Activated naive CD8-positive, alpha-beta T cell (primary cell): Measurements from ENCODE around the gene GRIA4.

Experiments
- H3K27ac Mint-ChIP-seq: one replicate; pipeline ENCODE4 v1.8.0; 2021; ENCODE audit warnings: mixed read lengths
- H3K27me3 Mint-ChIP-seq: one replicate; pipeline ENCODE4 v1.8.0; 2021; ENCODE audit warnings: mixed read lengths
- H3K36me3 Mint-ChIP-seq: one replicate; pipeline ENCODE4 v1.8.0; 2021; ENCODE audit warnings: mixed read lengths
- H3K4me1 Mint-ChIP-seq: one replicate; pipeline ENCODE4 v1.8.0; 2021; ENCODE audit warnings: low read depth, mixed read lengths
- H3K4me3 Mint-ChIP-seq: one replicate; pipeline ENCODE4 v1.8.0; 2021; ENCODE audit warnings: mild to moderate bottlenecking, mixed read lengths
- H3K9me3 Mint-ChIP-seq: one replicate; pipeline ENCODE4 v1.8.0; 2021; ENCODE audit warnings: low read depth, mixed read lengths

The GRIA4 gene

GRCh38 chr11:105824457-105825013 is 214.7 kb downstream of the GRIA4 start:
- no peaks in the 10 kb centered on the region for H3K9me3 Mint-ChIP-seq
- no peak overlapping the region for H3K4me3 Mint-ChIP-seq
- H3K36me3 Mint-ChIP-seq = no peaks in the 10 kb centered on the region
- H3K4me1 Mint-ChIP-seq = no peaks in the 10 kb centered on the region
- H3K27ac Mint-ChIP-seq = no peak overlapping the region
- no peaks in the 10 kb centered on the region for H3K27me3 Mint-ChIP-seq

GRCh38 chr11:105825141-105825540 is 215.3 kb downstream of the GRIA4 start:
- Mint-ChIP-seq H3K4me3 (no peak overlapping the region), H3K4me1 (no peaks in the 10 kb centered on the region), H3K27ac (no peak overlapping the region), H3K9me3 (no peaks in the 10 kb centered on the region), H3K36me3 (no peaks in the 10 kb centered on the region), H3K27me3 (no peaks in the 10 kb centered on the region)

DNA sequence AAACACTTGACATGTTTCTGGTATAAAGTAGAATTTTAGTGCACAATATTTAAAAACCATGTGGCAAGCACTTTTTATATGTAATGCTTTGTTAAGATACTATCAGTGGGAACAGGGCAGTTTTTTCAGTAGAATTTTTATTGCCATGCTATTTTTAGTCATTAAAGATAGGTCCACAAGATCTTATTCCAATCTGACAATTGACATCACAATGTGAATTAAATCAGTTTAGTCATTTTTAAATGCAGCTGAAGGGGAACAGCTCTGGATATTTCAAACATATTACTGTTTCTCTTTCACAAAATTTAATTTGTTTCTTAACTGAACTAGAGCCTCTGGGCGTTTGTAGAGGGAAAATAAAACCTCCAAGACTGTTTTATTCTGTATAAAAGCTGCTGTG is 218.0 kb downstream of the GRIA4 start:
- no peak overlapping the region for H3K4me3 Mint-ChIP-seq
- H3K9me3 Mint-ChIP-seq = no peaks in the 10 kb centered on the region
- H3K4me1 Mint-ChIP-seq = no peaks in the 10 kb centered on the region
- H3K36me3 Mint-ChIP-seq = no peaks in the 10 kb centered on the region
- no peak overlapping the region for H3K27ac Mint-ChIP-seq
- no peaks in the 10 kb centered on the region for H3K27me3 Mint-ChIP-seq

DNA sequence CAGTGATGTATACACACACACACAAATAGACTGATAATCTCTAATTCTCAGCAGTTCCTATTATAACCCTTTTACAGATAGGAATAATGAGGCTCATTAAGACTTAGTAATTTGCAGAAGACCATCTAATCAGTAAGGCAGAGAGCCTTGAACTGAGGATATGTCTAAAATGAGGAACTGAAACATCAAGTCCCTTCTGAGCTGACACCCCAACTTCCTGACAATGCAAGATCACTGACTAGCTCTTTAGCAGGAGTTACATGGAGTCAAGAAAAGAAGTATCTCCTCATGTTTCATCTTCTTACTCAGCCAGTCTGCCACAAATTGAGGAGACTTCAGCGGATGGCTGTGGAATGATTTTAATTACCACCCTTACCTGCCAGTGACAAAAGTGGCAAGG is 219.2 kb downstream of the GRIA4 start:
- no peaks in the 10 kb centered on the region for H3K4me1 Mint-ChIP-seq
- H3K9me3 Mint-ChIP-seq = no peaks in the 10 kb centered on the region
- H3K36me3 Mint-ChIP-seq = no peaks in the 10 kb centered on the region
- no peaks in the 10 kb centered on the region for H3K27me3 Mint-ChIP-seq
- no peak overlapping the region for H3K27ac Mint-ChIP-seq
- H3K4me3 Mint-ChIP-seq = no peak overlapping the region

DNA sequence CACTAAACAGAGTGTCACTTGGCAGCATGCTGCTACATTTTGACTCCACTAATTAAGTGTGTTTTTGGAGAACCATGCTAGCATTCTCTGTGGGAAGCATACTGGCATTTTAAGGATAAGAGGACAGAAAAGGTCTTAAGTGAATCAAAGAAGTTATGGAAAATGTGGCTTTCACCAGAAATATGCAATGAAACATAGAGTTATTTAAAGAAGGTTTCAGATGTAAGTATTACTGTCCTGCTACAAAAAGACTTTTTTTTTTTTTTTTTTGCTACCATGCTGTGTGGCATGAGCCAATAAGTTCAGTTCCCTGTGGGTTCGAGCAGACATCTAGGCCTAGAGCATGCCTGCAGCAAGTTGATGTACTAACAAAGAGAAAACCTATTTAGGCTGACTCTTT is 224.6 kb downstream of the GRIA4 start:
- no peaks in the 10 kb centered on the region for H3K4me1 Mint-ChIP-seq

DNA sequence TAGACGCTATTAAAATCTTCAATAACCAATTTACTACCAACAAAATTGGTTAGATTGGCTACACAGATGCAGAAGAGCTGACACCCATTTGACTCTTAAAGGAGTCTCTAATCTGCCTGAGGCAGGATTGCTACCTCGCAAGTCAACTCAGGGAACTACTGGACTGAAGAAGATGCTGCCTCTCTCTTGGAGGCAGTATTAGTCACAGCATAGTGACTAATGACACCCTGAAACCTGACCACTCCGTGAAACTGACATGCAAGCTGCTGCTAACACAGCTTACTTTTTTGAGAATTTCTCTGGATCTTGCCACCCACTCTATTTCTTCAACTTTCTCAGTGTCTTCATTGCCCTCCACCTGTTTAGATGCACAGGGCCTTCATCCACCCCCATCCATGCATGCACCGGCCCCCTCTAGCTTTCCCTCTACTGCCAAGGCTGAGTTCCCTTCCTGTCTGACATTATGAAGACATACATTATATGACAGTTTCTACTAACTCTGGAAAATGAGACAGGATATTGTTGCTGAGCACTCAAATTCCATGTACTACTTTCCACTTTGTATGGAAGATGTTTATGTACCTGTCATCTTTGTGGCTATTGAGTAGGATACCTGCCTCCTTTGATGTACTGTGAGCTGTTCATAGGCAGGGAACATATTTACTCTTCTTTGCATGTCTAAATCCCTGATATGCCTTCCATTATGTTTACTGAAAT is 229.0 kb downstream of the GRIA4 start:
- Mint-ChIP-seq H3K4me1 (no peaks in the 10 kb centered on the region), H3K4me3 (no peak overlapping the region), H3K9me3 (no peaks in the 10 kb centered on the region), H3K27me3 (no peaks in the 10 kb centered on the region), H3K36me3 (no peaks in the 10 kb centered on the region), H3K27ac (no peak overlapping the region)

More for the DNA sequence above, 224.6 kb downstream of the GRIA4 start:
- no peak overlapping the region for H3K4me3 Mint-ChIP-seq
- no peak overlapping the region for H3K27ac Mint-ChIP-seq
- H3K27me3 Mint-ChIP-seq = no peaks in the 10 kb centered on the region
- H3K9me3 Mint-ChIP-seq = no peaks in the 10 kb centered on the region
- no peaks in the 10 kb centered on the region for H3K36me3 Mint-ChIP-seq

- H3K9me3 Mint-ChIP-seq = no peaks in the 10 kb centered on the region
- H3K27me3 Mint-ChIP-seq = no peaks in the 10 kb centered on the region
- H3K27ac Mint-ChIP-seq = no peak overlapping the region
- no peaks in the 10 kb centered on the region for H3K4me1 Mint-ChIP-seq
- no peaks in the 10 kb centered on the region for H3K36me3 Mint-ChIP-seq
- no peak overlapping the region for H3K4me3 Mint-ChIP-seq
Observed at GRCh38 chr11:105840391-105840790, 230.5 kb downstream of the GRIA4 start.

DNA sequence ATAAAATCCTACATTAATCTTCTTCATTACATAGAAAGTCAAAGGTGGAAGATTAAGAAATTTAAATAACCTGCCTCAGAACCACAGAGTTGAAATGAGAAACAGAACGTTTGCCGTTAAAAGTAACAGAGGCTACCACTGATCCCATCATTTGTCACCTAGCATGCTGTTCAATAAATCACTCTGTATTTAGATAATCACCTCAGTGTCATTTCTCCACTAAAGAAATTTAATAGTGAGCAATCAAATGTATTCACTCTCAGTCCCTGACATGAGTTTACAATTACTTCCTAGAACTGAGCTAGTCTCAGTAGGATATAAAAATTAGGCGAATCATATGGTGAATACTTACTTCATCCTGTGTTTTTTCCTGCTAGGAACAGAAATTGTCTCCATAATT is 242.5 kb downstream of the GRIA4 start:
- Mint-ChIP-seq H3K9me3 (no peaks in the 10 kb centered on the region), H3K4me1 (no peaks in the 10 kb centered on the region), H3K4me3 (no peak overlapping the region), H3K27me3 (peaks cover 3% of the 10 kb centered on the region), H3K27ac (no peak overlapping the region), H3K36me3 (no peaks in the 10 kb centered on the region)

DNA sequence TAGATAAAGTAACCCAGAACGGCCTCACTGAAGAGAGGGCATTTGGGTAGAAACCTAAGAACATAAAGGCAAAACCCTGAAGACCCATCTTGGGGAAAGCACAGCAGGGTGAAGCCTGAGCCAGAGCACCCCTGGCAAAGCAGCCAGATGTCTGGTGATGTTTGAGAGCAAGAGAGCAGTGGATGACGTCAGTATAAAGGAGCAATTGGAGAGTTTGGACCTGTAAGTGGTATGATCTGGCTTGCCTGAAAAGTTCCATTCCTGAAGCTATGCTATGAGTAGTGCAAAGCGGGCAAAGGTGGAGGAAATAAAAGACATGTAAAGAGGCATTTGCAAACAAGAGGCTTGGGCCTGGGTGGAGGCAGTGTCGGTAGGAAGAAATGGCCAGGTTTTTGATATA is 244.4 kb downstream of the GRIA4 start:
- Mint-ChIP-seq H3K27me3 (peaks cover 3% of the 10 kb centered on the region), H3K36me3 (no peaks in the 10 kb centered on the region), H3K4me3 (no peak overlapping the region), H3K4me1 (no peaks in the 10 kb centered on the region), H3K9me3 (no peaks in the 10 kb centered on the region), H3K27ac (no peak overlapping the region)

DNA sequence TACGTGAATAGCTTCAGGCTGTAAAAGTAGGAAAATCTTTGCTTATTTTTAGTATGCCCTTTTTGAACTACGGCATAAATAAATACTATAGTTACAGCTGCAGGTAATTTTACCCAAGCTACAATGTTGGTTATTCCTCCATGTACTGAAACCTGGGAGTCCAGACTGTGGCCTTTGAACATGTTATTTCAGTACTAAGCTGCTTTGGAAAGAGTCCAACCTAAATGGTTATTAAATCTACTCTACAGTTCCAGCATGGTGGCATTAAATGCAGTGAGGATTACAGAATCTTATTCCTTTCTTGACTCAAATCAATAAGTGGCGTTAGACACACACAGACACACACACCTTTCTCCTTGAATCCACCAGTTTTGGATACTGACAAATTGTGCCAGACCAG is 247.1 kb downstream of the GRIA4 start:
- H3K4me1 Mint-ChIP-seq = no peaks in the 10 kb centered on the region
- H3K9me3 Mint-ChIP-seq = no peaks in the 10 kb centered on the region
- H3K27me3 Mint-ChIP-seq = no peaks in the 10 kb centered on the region
- H3K4me3 Mint-ChIP-seq = no peak overlapping the region
- H3K27ac Mint-ChIP-seq = no peak overlapping the region
- H3K36me3 Mint-ChIP-seq = no peaks in the 10 kb centered on the region

GRCh38 chr11:105857728-105858127 is 247.9 kb downstream of the GRIA4 start:
- H3K27ac Mint-ChIP-seq = no peak overlapping the region

DNA sequence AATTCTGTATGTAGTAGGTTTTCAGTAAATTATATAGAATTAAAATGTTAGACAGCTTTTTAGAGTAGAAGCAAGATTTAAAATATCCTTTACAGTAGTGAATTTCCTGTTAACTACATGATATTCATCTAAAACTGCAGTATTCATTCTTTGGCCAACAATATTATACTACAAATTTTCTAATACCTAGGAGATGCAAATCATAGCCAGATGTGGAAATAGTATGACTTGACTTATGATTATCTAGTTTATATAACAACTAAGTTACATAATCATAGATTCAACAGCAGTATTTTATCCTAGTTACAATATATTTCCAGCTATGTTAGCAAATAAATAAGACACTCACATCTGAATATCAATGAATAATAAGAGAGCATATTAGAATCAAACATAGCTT is 249.0 kb downstream of the GRIA4 start:
- Mint-ChIP-seq H3K36me3 (no peaks in the 10 kb centered on the region), H3K4me3 (no peak overlapping the region), H3K27me3 (peaks cover 3% of the 10 kb centered on the region), H3K27ac (no peak overlapping the region), H3K9me3 (no peaks in the 10 kb centered on the region), H3K4me1 (no peaks in the 10 kb centered on the region)

More at GRCh38 chr11:105857728-105858127, 247.9 kb downstream of the GRIA4 start:
- no peaks in the 10 kb centered on the region for H3K9me3 Mint-ChIP-seq
- peaks cover 2% of the 10 kb centered on the region for H3K27me3 Mint-ChIP-seq
- H3K4me1 Mint-ChIP-seq = no peaks in the 10 kb centered on the region
- H3K4me3 Mint-ChIP-seq = no peak overlapping the region
- no peaks in the 10 kb centered on the region for H3K36me3 Mint-ChIP-seq

GRCh38 chr11:105860105-105860504 is 250.2 kb downstream of the GRIA4 start:
- no peak overlapping the region for H3K27ac Mint-ChIP-seq
- H3K9me3 Mint-ChIP-seq = no peaks in the 10 kb centered on the region
- H3K36me3 Mint-ChIP-seq = no peaks in the 10 kb centered on the region
- H3K4me3 Mint-ChIP-seq = no peak overlapping the region
- H3K27me3 Mint-ChIP-seq = peaks cover 3% of the 10 kb centered on the region
- no peaks in the 10 kb centered on the region for H3K4me1 Mint-ChIP-seq

GRCh38 chr11:105861225-105861624 is 251.4 kb downstream of the GRIA4 start:
- no peak overlapping the region for H3K4me3 Mint-ChIP-seq
- H3K9me3 Mint-ChIP-seq = no peaks in the 10 kb centered on the region
- no peaks in the 10 kb centered on the region for H3K36me3 Mint-ChIP-seq
- H3K27me3 Mint-ChIP-seq = peaks cover 3% of the 10 kb centered on the region
- H3K27ac Mint-ChIP-seq = no peak overlapping the region
- no peaks in the 10 kb centered on the region for H3K4me1 Mint-ChIP-seq

DNA sequence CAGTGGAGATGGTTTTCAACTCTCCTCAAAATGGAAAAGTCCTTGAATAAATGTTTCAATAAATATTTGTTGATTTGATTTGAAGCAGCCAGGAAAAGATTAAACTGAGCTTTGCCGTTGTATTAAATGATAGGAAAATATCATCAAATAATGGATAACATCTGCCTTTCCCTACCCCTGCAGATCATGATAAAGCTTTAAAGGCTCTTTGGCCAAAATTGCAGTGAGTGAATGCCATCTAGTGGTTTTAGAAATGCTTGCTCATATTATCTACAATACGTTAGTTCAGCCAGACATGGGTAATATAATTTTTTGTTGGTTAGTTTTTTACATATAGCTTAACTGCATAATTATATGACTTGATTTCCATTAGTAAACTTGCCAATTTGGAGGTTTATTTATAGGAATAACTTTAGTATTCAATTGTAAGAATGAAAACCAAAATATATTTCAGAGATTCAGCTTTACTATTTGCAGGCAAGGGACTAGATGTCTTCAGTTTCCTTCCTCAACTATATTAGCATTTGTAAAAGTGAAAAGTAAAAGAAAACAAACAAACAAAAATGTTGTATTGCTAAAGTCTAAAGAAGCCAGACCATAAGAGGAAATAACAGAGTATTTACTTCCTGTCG is 253.0 kb downstream of the GRIA4 start:
- no peaks in the 10 kb centered on the region for H3K36me3 Mint-ChIP-seq
- H3K9me3 Mint-ChIP-seq = no peaks in the 10 kb centered on the region
- H3K4me3 Mint-ChIP-seq = no peak overlapping the region
- no peaks in the 10 kb centered on the region for H3K4me1 Mint-ChIP-seq
- peaks cover 4% of the 10 kb centered on the region for H3K27me3 Mint-ChIP-seq
- no peak overlapping the region for H3K27ac Mint-ChIP-seq

DNA sequence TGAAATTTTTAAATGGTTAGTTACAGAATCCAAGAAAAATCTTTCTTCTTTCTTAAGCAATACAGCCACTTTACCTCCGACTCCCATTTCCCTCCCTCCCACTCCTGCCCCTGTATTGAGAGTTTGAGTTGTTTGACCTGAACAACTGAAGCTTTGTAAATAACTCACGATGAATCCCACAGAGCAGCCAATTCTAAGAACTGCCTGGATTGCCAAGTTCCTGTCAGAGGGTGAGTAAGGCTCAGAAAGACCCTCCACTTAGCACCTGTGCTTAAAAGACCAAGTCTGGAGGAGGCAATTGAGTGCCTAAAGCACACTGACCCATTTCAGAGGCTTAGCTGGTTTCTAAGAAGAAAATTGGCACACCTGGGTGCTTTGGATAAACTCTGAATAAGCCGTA is 253.7 kb downstream of the GRIA4 start:
- H3K27ac Mint-ChIP-seq = no peak overlapping the region
- no peak overlapping the region for H3K4me3 Mint-ChIP-seq
- H3K27me3 Mint-ChIP-seq = peaks cover 4% of the 10 kb centered on the region
- H3K9me3 Mint-ChIP-seq = no peaks in the 10 kb centered on the region
- no peaks in the 10 kb centered on the region for H3K4me1 Mint-ChIP-seq
- no peaks in the 10 kb centered on the region for H3K36me3 Mint-ChIP-seq
